Measurements from ENCODE around the gene ARHGDIG.
"Not testable (repeated sequence)": the region's sequence is repeated elsewhere in the genome, so short reads cannot be mapped to it uniquely, and the experiment has no call there.

Gene ARHGDIG

GRCh38 chr16:322476-323143, 42.2 kb downstream of the ARHGDIG start:
- Histone ChIP-seq H3K4me3 (no peak overlapping the region), H3K27ac (no peak overlapping the region)
- TF ChIP-seq CTCF (IDR thresholded peaks at IDR 0.05) = no peak
- no peak for DNase-seq (ENCODE audit: low spot score)

- no peak for DNase-seq (ENCODE audit: low spot score)
- no peak overlapping the region for H3K27ac ChIP-seq
These were observed 43.7 kb downstream of the ARHGDIG start for GRCh38 chr16:324201-324450.

DNA sequence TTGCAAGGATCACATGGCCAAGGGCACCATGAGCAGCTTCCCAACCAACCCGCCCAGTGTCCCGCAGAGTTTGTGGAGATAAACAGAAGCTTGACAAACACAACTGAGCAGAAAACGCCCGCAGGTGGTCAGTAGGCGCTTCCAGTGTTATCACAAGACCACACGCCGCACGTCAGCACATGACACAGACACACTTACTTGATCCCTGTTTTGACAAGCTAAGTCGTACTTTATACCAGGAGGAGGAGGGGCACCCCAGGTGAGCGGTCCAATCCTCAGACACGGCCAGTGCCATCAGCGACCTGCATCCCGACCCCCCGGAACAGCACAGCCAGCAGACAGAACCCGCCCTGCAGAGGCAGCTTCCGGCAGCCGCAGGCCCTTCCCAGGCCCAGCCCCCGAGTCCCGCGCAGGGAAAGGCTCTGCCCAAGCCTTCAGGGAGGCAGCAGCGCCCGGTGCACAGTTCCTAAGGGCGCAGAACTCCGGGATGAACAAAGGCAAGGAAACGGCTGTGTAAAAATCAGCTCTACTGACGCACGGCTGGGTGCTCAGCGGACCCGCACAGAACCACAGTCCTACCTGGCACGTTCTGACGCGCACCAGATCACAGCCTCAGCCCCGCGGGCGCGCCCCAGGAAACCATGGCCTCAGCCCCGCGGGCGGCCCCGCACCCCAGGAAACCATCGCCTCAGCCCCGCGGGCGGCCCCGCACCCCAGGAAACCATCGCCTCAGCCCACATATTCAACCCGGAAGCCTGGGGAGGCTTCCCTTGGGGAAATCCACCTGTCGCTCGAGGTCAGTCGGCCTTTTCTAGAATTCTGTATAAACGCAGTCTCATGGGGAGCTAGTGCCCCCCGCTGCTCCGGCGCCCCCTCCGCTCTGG, 44.3 kb downstream of the ARHGDIG start:
- Histone ChIP-seq H3K4me3 (peak overlapping the region; percentile 30), H3K27ac (no peak overlapping the region)
- no peak for DNase-seq (ENCODE audit: low spot score)
- no peak for TF ChIP-seq CTCF (IDR thresholded peaks at IDR 0.05)

More at GRCh38 chr16:324201-324450, 43.7 kb downstream of the ARHGDIG start:
- no peak for TF ChIP-seq CTCF (IDR thresholded peaks at IDR 0.05)
- H3K4me3 ChIP-seq = no peak overlapping the region

- DNase-seq (ENCODE audit: low spot score) = no peak
- H3K4me3 ChIP-seq = peak overlapping the region; percentile 30
- no peak overlapping the region for H3K27ac ChIP-seq
- TF ChIP-seq CTCF (IDR thresholded peaks at IDR 0.05) = no peak
These were observed 45.2 kb downstream of the ARHGDIG start for GRCh38 chr16:325375-326145.

DNA sequence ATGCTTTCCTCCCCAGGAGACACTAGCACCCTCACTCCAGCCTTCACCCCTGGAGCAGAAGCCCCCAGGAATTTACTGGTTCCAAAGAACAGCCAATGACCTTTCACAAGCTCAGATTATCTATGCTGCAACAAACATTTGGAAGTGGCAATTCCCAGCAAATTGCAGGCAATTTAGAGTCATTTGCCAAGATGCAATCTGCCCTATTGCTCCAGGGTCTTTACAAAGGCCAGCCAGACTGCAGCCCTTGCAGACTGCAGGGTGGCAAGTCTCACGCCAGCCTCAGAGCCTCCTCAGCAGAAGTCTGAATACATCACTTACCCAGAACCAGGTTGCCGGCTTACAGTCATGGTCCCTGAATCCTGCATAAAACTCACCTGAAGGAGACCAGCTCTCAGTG, 50.4 kb downstream of the ARHGDIG start:
- no peak for DNase-seq (ENCODE audit: low spot score)
- no peak for TF ChIP-seq CTCF (IDR thresholded peaks at IDR 0.05)
- no peak overlapping the region for H3K4me3 ChIP-seq
- no peak overlapping the region for H3K27ac ChIP-seq

DNA sequence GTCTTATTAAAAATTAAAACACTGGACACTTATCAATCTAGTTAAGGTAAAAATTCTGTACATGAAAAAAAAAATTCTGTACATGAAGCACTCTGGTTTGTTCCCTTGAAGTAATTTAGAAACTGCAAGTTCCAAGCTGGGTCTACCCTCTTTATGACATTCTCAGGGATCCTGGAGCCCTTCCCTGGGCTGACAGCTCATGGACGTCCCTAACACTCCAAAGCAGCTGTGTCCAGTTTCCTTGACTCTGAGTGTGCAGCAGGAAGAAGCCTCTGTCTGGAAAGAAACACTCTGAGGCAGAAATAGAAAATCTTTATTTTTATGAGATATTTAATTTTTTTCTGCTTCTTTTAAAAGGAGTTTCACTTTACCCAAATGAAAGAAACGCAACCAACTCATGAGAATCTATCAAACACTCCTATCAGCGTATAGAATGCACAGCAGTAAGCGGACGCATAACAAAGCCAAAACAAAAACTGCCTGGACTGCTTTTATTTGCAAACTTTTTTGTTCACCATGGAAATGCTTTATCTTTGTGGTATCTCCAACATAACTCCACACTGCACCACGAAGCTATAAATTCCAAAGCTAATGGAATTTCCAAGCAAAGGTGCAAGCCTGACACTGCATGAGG, 50.9 kb downstream of the ARHGDIG start:
- DNase-seq (ENCODE audit: low spot score); H3K4me3 ChIP-seq; H3K27ac ChIP-seq: not testable (repeated sequence)

All from coronary artery (tissue), 2 donors.